Caco-2 (cell line): ENCODE measurements around the gene FAM180A. TPM values are rescaled to one million over a fixed set of nuclear protein-coding genes. Genes with fewer than 3 reads are reported as not detected.
A peak's percentile ranks its signal among the peaks of the same experiment; 100 is the strongest.

Experiments used
- BruUV-seq: library from RNA; stranded (reverse); fragments of 400-500 nt; replicated peaks from 2 replicates; lab custom pipeline; 2021; lab: Mats Ljungman, UMichigan
- CTCF ChIA-PET: fragments of 300-600 bp; sonication (Branson Sonifier 250); formaldehyde crosslinking; loops from one replicate; lab custom pipeline; 2022; ENCODE audit warnings: antibody characterized with exemption; lab: Charles Lee
- POLR2A ChIA-PET: fragments of 300-600 bp; sonication (Branson Sonifier 250); formaldehyde crosslinking; loops from one replicate; lab custom pipeline; 2022; ENCODE audit warnings: antibody characterized with exemption; lab: Charles Lee
- DNase-seq, 2 experiments: peaks; one replicate each; pipeline versions ENCODE4 v3.0.0 to v3.0.0-alpha.2; 2020 to 2022
- H3K27me3 ChIP-seq: replicated peaks from 2 replicates; pipeline ENCODE4 v1.6.0; 2011; ENCODE audit warnings: low read length; ENCODE audit not compliant: control insufficient read depth, insufficient read depth
- H3K36me3 ChIP-seq: 2 replicates; pipeline ENCODE4 v1.5.1; 2011; ENCODE audit warnings: low read length; ENCODE audit not compliant: control insufficient read depth, insufficient read depth
- H3K4me1 ChIP-seq: fragments of 250-450 bp; sonication (Bioruptor Pico); 2 replicates; pipeline ENCODE4 v1.5.1; 2020; ENCODE audit warnings: mild to moderate bottlenecking
- H3K4me3 ChIP-seq: 2 replicates; pipeline ENCODE4 v1.5.1; 2011; ENCODE audit warnings: low read depth, mild to moderate bottlenecking, control low read depth, low read length
- H3K9me3 ChIP-seq: fragments of 250-450 bp; sonication (Bioruptor Pico); 2 replicates; pipeline ENCODE4 v1.5.1; 2020; ENCODE audit warnings: mild to moderate bottlenecking, moderate library complexity
- H3K27ac Mint-ChIP-seq: one replicate; pipeline ENCODE4 v1.8.0; 2022; ENCODE audit warnings: mixed read lengths; ENCODE audit not compliant: unreplicated experiment
- H3K27me3 Mint-ChIP-seq: one replicate; pipeline ENCODE4 v1.8.0; 2022; ENCODE audit warnings: mixed read lengths; ENCODE audit not compliant: insufficient read depth, unreplicated experiment
- H3K36me3 Mint-ChIP-seq: one replicate; pipeline ENCODE4 v1.8.0; 2022; ENCODE audit warnings: mild to moderate bottlenecking, mixed read lengths; ENCODE audit not compliant: insufficient read depth, unreplicated experiment
- H3K4me1 Mint-ChIP-seq: one replicate; pipeline ENCODE4 v1.8.0; 2022; ENCODE audit warnings: low read depth, mixed read lengths; ENCODE audit not compliant: unreplicated experiment
- H3K4me3 Mint-ChIP-seq: one replicate; pipeline ENCODE4 v1.8.0; 2022; ENCODE audit warnings: mild to moderate bottlenecking, moderate library complexity, mixed read lengths; ENCODE audit not compliant: unreplicated experiment
- H3K9me3 Mint-ChIP-seq: one replicate; pipeline ENCODE4 v1.8.0; 2022; ENCODE audit warnings: mixed read lengths; ENCODE audit not compliant: unreplicated experiment
- CTCF ChIP-seq, 2 experiments: fragments of 200-600 bp in 1 of 2; IDR thresholded peaks; 1 replicate in 1 of 2; 2 replicates in 1 of 2; pipeline versions ENCODE4 v1.5.1 to v1.8.0; 2011 to 2022; ENCODE audit warnings: antibody characterized with exemption in 1 of 2, control low read depth in 1 of 2, inconsistent platforms in 1 of 2, low read depth in 1 of 2, low read length in 1 of 2, mild to moderate bottlenecking in 1 of 2, moderate library complexity in 1 of 2; ENCODE audit not compliant: insufficient read depth in 1 of 2, severe bottlenecking in 1 of 2, unreplicated experiment in 1 of 2
- intact Hi-C: fragments of 100-400 bp; cut with micrococcal nuclease; formaldehyde crosslinking; loops from one replicate; pipeline ENCODE4 v1.10.0; 2022; ENCODE audit not compliant: unreplicated experiment
- total RNA-seq: library from RNA; stranded (reverse); gene quantifications from 2 replicates; pipeline ENCODE4 v1.2.3, GENCODE V29; 2022

The FAM180A gene
- total RNA-seq, 1 experiment from 2014 or later: not detected

- CTCF ChIA-PET: no interaction called here
- Histone ChIP-seq H3K9me3 (peaks cover 13% of the 10 kb centered on the region), H3K36me3 (no peaks in the 10 kb centered on the region), H3K4me1 (peaks cover 21% of the 10 kb centered on the region), H3K4me3 (no peak overlapping the region), H3K27me3 (no peaks in the 10 kb centered on the region)
- H3K4me3 Mint-ChIP-seq: no peak overlapping the region
- TF ChIP-seq CTCF (IDR thresholded peaks at IDR 0.05; ENCODE audit: insufficient read depth in 1 of 2, low read depth in 1 of 2, low read length in 1 of 2, severe bottlenecking in 1 of 2, unreplicated experiment in 1 of 2): no peak
- intact Hi-C loops: no loop called here
- peaks cover 7% of the 10 kb centered on the region for H3K27me3 Mint-ChIP-seq
- peaks cover 19% of the 10 kb centered on the region for H3K9me3 Mint-ChIP-seq
- BruUV-seq: no TSS peak
- POLR2A ChIA-PET: no interaction called here
- peaks cover 6% of the 10 kb centered on the region for H3K36me3 Mint-ChIP-seq
- H3K27ac Mint-ChIP-seq: peak overlapping the region; percentile 65
- H3K4me1 Mint-ChIP-seq: peaks cover 23% of the 10 kb centered on the region
- DNase-seq: peak in 1 of 2 experiments; percentile 12
Observed at GRCh38 chr7:135774284-135774683, 25.7 kb upstream of the FAM180A start.

- Histone ChIP-seq H3K4me3 (no peak overlapping the region), H3K9me3 (peaks cover 8% of the 10 kb centered on the region), H3K27me3 (no peaks in the 10 kb centered on the region), H3K36me3 (no peaks in the 10 kb centered on the region), H3K4me1 (peaks cover 21% of the 10 kb centered on the region)
- ChIA-PET POLR2A (no interaction called here), CTCF (interaction anchor here (0.6 to 1.3 kb wide), 2 partner anchors 14 to 29 kb away, joined by 3 to 4 read pairs; no protein-coding TSS in a partner anchor)
- no TSS peak for BruUV-seq
- no peak overlapping the region for H3K4me3 Mint-ChIP-seq
- peaks cover 3% of the 10 kb centered on the region for H3K27me3 Mint-ChIP-seq
- peak in 1 of 2 experiments; percentile 36 for DNase-seq
- peaks cover 6% of the 10 kb centered on the region for H3K36me3 Mint-ChIP-seq
- no peak for TF ChIP-seq CTCF (IDR thresholded peaks at IDR 0.05; ENCODE audit: insufficient read depth in 1 of 2, low read depth in 1 of 2, low read length in 1 of 2, severe bottlenecking in 1 of 2, unreplicated experiment in 1 of 2)
- intact Hi-C loops: no loop called here
- peak overlapping the region; percentile 65 for H3K27ac Mint-ChIP-seq
- H3K9me3 Mint-ChIP-seq: peaks cover 15% of the 10 kb centered on the region
- H3K4me1 Mint-ChIP-seq: peaks cover 23% of the 10 kb centered on the region
Observed at GRCh38 chr7:135773464-135773863, 24.9 kb upstream of the FAM180A start.

- no peaks in the 10 kb centered on the region for H3K27me3 ChIP-seq
- peaks cover 3% of the 10 kb centered on the region; the same call in 1 of the 2 replicates for H3K9me3 ChIP-seq
- DNase-seq: no peak
- Mint-ChIP-seq H3K36me3 (peaks cover 6% of the 10 kb centered on the region), H3K9me3 (peaks cover 8% of the 10 kb centered on the region), H3K27ac (peak overlapping the region; percentile 65), H3K4me1 (peaks cover 23% of the 10 kb centered on the region), H3K27me3 (no peaks in the 10 kb centered on the region), H3K4me3 (no peak overlapping the region)
- BruUV-seq: no TSS peak
- no peaks in the 10 kb centered on the region for H3K36me3 ChIP-seq
- ChIA-PET CTCF (interaction anchor here (0.6 to 1.3 kb wide), 3 partner anchors 15 to 100 kb away, joined by 3 to 4 read pairs (median 3); no protein-coding TSS in a partner anchor), POLR2A (interaction anchor here (0.6 kb wide), 1 partner anchor 222 kb away, joined by 3 read pairs; no protein-coding TSS in a partner anchor)
- no peak for TF ChIP-seq CTCF (IDR thresholded peaks at IDR 0.05; ENCODE audit: insufficient read depth in 1 of 2, low read depth in 1 of 2, low read length in 1 of 2, severe bottlenecking in 1 of 2, unreplicated experiment in 1 of 2)
- H3K4me1 ChIP-seq: peaks cover 21% of the 10 kb centered on the region
- H3K4me3 ChIP-seq: no peak overlapping the region
- intact Hi-C loops: no loop called here
Observed at GRCh38 chr7:135772639-135773222, 24.1 kb upstream of the FAM180A start.
